HG02970 (cell line): ENCODE data around the gene RIPK4.
"Not testable (repeated sequence)": the region's sequence is repeated elsewhere in the genome, so short reads cannot be mapped to it uniquely, and the experiment has no call there.

Experiments
- ATAC-seq: cut with Tn5 transposase; IDR thresholded peaks from one replicate; pipeline ENCODE4 v1.9.1; 2021; ENCODE audit warnings: mild to moderate bottlenecking, moderate library complexity, moderate number of reproducible peaks; ENCODE audit not compliant: unreplicated experiment, low FRiP score

The RIPK4 gene

DNA sequence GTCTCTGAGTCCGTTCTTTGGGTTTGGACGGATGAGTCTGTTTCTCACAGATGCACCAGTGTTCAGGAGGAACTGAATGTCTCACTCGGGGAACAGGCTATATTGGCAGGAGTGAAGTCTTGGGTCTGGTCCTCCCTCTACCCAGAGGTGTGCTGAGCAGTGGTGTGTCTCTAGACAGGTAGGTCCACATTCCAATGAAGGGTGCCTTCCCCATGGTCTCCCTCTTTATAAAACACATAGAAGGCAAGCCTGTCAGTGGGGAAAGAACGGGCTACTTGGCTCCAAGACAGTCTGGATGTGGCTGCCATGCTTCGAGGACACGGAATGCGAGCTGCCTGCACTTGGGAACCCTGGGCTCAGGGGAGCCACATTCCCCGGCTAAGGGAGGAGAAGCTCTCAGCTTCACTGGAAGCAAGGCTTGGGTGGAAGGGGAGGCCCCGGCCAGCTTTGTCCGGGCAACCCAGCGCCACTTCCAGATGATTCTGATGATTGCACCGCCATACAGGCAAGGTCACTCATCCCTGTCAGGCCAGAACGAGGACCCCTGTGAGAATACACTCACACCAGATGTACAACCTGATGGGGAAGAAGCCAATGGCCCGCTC is 29.7 kb upstream of the RIPK4 start:
- no peak for ATAC-seq

DNA sequence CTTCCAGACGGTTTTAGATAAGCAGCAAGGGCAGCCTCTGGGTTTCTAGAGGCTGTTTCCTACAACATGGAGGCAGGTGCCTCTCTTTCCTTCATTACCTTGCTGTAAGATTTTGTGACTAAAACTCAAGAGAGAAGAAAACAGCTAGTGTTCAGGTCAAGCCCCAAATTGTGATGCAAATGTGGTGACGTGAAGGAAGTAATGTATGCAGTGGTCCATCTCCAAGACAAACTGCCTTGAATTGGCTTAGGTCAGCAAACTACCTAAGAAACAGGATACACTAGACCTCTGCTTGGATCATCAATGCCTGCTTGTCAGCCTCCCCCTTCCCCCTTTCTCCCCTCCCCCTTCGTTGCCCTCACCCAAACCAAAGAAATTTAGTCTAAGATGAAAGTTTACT is 28.9 kb upstream of the RIPK4 start:
- ATAC-seq, result no peak

DNA sequence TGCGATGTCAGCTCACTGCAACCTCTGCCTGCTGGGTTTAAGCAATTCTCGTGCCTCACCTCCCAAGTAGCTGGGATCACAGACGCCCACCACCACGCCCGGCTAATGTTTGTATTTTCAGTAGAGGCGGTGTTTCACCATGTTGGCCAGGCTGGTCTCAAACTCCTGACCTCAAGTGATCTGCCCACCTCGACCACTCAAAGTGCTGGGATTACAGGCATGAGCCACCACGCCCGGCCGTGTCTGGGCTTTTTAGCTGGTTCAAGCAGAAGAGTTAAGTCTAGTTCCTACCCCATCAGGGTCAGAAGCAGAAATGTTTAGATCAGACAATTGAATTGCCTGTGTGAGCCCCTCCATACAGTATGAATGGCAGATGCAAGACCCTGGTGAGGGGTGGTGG is 27.7 kb upstream of the RIPK4 start:
- ATAC-seq, result no peak

DNA sequence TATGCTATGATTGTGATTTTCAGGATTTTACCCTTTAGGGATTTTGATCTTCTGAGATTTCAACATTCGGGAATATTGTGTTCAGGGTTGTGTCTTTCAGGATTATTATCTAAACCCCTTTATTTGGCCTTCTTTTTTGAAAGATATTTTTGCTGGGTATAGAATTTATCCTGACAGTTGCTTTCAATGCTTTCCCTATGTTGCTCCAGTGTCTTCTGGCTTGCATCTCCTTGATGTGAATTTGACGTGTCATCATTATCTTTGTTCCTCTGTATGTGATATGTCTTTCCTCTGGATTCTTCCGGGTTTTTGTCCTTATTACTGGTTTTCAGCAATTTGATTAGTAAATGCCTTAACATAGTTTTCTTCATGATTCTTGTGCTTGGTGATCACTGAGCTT is 25.9 kb upstream of the RIPK4 start:
- no peak for ATAC-seq

DNA sequence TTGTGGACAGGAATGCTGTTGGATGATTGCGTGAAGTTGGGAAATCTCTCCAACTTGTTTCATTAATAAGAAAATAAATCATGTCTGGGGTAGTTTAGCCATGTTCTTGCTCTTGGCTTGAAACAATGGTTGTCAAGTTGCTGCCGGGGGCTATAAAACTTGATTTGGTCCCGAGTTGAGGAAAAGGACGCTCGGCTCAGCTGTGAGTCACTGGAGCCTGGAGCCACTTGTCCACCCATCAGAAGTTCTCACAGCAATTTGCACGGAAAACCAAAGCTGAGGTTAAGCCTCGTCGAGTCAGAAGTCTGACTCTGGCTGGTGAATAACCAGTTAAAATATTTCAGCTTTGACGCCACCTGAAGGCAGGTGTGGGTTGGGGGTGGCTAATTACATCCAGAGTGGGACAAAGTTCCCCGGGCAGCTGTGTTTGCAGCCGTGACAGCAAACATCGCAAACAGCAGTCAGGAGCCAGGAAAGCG is 19.7 kb upstream of the RIPK4 start:
- no peak for ATAC-seq

DNA sequence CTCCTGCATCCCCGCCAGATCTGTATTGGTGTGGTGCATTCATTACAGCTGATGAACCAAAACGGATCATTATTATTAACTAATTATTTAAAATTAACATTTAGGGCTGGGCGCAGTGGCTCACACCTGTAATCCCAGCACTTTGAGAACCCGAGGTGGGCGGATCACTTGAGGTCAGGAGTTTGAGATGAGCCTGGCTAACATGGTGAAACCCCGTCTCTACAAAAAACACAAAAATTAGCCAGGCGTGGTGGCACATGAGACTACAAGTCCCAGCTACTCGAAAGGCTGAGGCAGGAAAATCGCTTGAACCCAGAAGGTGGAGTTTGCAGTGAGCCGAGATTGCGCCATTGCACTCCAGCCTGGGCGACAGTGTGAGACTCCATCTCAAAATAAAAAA is 18.4 kb upstream of the RIPK4 start:
- not testable (repeated sequence) for ATAC-seq

DNA sequence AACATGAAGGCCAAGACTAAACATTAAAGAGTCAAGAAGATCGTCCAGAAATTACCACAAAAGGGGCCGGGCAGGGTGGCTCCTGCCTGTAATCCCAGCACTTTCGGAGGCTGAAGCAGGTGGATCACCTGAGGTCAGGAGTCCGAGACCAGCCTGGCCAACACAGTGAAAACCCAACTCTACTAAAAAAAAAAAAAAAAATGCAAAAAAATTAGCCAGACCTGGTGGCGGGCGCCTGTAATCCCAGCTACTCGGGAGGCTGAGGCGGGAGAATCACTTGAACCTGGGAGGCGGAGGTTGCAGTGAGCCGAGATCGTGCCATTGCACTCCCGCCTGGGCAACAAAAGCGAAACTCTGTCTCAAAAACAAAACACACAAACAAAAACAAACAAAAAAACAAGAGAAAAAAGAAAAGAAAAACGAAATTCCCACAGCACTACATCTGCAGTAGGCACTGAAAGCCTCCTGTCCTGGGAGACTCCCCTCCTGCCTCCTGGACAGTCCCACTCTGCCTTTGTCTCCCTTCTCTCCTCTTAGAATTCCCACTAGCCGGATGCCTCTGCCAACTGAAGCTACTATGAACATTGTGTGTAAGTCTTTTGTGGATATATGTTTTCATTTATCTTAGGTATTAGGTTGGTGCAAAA is 17.7 kb upstream of the RIPK4 start:
- no peak for ATAC-seq

DNA sequence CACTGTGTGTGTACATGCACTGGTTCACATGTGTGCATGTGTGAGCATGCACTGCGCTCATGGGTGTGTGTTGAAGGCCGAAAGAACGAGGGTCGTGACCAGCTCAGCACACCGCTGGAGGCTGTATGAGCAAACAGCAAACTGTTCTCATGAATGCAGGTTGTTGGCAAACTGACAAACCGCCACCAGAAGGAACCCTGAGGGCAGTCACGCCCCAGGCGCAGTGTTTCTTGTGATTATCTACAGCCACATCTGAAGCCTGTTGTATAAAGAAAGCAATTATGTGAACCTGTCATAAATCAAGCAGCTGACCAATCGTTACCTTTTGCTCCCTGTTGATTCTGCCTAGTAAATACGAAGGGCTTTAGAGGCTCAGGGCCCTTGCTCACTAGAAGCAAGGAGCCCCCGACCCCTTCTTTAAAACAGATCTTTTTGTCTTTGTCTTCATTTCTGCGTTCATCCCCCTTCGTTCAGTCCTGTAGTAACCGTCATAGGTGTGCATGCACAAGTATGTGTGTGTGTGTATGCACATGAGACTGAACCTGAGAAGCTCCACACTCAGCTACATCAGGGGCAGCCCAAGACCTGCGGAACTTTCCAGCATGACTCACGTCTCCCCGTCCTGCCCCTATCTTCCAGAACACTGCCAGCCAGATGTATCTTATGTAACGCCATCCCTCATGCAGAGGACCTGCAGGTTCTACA is 16.8 kb upstream of the RIPK4 start:
- no peak for ATAC-seq

DNA sequence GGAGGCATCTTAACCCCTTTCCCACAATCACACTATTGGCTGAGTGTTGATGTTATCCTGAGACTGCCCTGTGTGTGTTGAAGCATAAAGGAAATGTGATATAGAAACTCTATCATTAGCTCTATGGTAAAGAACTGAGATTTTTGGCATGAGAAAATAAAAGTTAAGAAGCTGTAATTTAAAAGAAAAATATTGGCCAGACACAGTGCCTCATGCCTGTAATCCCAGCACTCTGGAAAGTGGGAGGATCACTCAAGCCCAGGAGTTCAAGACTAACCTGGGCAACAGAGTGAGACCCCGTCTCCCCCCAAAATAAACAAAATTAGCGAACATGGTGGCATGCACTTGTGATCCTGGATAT is 14.2 kb upstream of the RIPK4 start:
- ATAC-seq, result no peak

DNA sequence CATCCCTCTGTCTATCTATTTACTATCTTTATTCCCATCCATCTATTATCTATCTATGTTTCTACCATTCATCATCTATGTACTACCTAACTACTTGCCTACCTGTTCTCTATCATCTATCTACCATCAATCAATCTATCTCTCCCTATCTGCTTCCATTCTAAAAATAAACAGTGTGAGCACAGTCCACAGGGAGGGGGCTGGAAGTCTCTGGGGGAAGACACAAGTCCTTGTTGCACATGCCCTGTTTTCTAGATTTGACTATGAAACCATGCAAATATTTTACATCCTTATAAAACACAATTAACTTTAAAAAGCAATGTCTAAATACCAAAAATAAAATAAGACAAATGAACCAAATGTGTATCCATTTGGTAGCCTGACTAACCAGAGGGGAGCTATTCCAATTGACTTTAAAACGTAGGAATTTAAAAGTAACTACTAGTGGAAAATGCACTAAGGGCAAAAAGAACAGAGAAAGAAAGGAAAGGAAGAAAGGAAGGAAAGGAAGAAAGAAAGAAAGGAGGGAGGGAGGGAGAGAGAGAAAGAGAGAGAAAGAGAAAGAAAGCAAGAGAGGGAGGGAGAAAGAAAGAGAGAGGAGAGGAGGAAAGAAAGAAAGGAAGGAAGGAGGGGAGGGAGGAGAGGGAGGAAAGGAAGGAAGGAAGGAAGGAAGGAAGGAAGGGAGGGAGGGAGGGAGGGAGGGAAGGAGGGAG is 13.6 kb upstream of the RIPK4 start:
- no peak for ATAC-seq

DNA sequence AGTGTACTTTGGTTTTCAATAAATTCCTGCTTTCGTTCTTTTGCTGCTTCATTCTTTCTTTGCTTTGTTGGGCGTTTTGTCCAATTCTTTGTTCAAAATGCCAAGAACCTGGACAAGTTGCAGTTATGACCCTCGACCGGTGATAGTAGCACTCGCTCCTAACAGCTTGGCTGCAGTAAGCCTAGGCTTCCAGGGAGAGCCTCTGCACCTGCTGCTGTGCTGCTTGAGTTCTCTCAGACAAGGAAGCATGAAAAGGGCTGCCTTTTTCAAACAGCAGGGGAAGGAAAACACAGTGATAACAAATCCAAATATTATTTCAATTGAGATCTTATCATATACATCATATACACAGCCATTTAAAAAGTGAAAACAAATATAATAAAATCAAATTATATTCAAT is 12.8 kb upstream of the RIPK4 start:
- ATAC-seq, result no peak

DNA sequence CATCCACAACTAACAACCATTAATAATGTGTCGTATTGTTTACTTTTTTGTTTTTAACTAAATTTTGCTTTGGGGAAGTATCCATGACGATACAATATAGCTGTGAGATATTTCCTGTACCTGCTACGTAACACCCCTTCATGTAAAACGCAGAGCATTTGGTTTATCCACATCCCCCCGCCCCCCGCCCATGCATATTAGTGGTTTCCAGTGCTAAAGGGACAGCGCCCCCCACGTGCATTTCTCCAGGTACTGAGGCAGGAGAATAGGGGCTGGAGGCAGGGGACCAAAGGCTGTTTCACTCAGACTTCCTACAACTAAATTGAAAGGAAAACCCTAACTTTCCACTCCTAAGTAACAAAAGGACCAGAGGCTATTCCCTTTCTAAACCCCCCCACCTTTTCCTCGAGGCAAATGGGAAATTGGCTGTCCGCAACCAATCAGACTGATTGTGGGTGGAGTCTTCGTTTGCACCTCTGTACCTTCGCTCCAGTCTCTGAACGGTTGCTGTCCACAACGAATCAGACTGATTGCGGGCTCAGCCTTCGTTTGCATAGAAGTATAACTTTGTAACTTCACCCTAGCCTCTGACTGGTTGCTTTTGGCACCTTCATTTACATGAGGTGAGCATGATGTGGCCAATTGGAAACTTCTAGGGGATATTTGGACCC is 12.2 kb upstream of the RIPK4 start:
- ATAC-seq, result no peak

DNA sequence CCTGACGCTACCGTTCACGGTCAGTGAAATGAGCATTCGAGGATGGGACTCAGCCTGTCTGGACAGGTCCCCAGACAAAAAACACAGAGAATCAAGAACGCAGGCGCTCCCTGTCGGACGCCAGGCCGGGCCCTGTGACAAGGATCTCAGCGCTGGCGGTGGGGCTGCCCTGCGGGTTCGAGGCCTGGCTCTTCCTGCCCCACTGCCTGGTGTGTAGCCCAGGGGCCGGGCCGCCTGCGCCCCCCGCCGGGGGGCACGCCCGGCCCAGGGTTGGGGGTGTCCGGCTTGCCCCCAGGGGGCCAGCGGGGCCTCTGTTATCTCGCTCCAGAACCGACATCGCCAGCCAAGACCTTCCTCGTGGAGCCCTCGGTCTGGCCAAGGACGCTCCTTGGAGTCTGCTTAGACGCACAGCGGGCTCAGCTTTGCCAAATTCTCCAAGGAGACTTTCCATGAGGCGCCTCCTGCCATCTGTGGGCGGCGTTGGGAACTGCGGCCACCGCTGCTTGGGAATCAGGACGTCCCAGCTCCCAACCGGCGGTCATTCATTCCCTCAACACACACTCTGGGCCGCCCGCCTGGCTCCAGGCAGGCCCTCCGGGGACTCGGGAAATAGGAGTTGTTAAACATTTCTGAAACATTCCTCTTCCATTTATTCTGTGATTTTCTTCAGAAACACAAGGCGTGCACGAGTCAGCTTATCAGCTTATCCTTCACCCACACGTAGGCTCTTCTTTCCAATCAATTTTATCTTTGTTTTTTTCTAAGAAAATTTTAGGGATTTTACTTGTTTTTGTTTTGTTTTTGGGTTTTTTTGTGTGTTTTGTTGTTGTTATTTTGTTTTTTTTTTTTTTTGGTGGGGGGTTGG is 11.3 kb upstream of the RIPK4 start:
- ATAC-seq, result no peak

DNA sequence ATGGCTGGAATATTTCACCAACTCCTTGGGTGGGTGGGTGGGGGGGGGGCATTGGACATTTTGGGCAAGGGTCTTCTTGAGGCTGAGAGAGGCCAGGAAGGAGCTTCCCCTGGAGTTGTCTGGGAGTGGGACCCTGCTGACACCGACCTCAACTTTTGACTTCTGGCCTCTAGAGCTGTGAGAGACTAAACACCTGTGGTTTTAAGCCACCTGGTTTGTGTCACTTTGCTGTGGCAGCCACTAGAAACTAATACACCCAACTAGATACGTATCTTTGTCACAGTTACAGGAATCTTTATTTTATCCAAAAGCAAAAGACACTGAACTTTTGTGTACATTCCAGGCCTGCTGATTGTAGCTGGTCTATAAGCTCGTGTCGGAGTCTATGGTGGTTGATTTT is 9.9 kb upstream of the RIPK4 start:
- no peak for ATAC-seq

DNA sequence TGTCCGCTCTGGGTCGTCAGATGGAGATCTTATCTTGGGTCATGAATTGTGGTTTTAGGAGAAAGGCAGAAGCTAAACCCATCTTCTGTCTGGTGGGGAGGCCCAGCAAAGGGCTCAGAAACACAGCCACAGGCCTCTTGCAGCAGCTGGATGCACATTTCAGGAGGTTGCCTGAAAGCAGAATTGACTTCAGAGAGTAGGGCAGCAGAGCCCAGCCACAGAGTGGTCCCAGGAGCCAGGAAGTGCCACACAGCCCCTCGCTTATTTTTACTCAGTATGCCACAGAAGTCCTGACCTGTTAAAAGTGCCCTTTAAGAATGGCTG is 8.3 kb upstream of the RIPK4 start:
- no peak for ATAC-seq

DNA sequence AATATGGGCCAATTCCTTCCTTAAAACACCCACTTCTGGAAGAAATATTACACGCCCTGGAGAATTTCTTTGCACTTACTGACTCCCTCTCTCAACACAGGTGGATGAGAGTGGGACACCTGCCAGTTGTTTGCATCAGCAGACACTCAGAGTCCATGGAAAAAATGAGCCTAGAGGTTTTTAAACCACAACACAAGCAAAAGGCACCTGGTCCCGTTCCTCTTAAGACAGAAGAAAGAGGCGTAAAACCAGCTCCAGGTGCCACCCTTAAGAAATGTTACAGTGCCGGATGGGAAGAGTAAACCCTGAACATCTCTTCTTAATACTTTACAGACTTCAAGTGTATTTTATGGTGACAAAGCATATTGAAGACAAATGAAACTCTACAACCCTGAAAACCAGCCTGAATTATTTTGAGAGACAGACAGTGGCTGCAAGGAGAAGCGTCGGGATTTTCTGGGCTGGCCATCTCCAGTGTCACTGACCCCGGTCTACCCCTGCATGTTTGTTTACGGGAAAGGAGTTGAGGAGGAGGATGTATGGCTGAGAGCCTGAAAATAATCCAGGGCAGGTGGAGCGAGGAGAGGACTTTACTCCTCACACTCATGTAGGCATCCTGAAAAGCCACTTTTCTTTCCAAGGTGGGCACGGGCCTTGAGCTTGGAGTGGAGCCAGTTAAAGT is 7.8 kb upstream of the RIPK4 start:
- no peak for ATAC-seq

DNA sequence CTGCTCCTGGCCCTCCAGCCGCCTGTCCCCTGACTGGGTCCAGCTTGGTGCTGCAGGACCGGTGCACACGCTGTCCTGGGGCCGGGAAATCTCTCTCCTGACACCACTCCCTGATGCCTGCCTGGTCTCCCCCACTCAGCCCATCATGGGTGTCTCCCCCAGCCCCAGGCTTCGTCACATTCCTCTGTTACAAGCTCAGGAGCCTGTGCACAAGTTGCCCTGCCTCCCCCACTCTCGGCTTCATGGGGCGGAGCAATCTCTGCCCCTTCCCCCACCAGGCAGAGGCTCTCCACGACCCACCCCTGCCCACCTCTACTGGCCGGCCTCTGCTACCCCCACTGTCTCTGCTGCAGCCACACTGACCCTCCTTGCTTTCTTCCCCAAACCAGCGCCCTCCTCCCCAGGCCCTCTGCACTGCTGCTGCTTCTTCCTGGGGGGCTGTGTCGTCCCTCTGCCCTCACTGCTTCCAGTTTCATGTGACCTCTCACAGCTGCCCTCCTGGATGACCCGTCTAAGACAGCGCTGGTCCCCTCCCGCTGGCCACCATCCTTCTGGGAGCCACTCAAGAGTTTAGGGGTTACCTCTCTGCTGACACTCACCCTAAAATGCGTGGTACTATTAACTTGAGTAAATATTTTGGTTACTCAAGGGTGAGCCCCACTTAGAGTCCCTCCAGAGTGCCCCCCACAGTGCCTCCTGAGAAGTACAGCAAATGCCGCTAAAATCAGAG is 5.7 kb upstream of the RIPK4 start:
- no peak for ATAC-seq

DNA sequence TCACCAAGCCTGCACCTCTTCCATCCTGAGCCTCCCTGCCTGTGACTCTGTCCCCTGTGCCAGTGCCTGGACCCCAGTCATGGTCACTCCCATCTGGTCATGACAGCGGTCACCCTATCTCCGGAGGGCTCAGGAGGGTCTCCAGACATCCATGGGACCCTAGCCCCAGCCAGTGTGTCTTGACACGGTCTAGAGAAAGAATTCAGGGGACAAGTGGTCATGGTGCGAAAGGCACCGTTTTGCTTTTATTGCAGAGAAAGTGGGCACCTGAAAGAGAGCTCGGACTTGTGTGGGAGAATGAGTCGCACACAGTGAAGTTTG is 4.7 kb upstream of the RIPK4 start:
- ATAC-seq, result no peak
